Common myeloid progenitor, CD34-positive (primary cell): ENCODE results near the gene MEGF11.
A peak's percentile ranks its signal among the peaks of the same experiment; 100 is the strongest.
"Not testable (repeated sequence)": the region's sequence is repeated elsewhere in the genome, so short reads cannot be mapped to it uniquely, and the experiment has no call there.

ENCODE experiments used
- CTCF ChIA-PET: fragments of 350-600 bp; sonication (Branson Sonifier 250); formaldehyde crosslinking; loops from one replicate; lab custom pipeline; 2021; ENCODE audit warnings: antibody characterized with exemption; lab: Charles Lee
- POLR2A ChIA-PET: fragments of 350-600 bp; sonication (Branson Sonifier 250); formaldehyde crosslinking; loops from one replicate; lab custom pipeline; 2021; ENCODE audit warnings: antibody characterized with exemption; lab: Charles Lee
- DNase-seq, 3 donors: peaks; one replicate each; pipeline versions ENCODE4 v3.0.0 to v3.0.0-alpha.2; 2013
- H3K27ac ChIP-seq, 2 experiments: 1 replicate in 1 of 2; 2 replicates in 1 of 2; pipeline ENCODE4 v1.7.0; 2013; ENCODE audit warnings: inconsistent platforms in 2 of 2, low read length in 2 of 2, mild to moderate bottlenecking in 2 of 2, low read depth in 1 of 2, moderate library complexity in 1 of 2; ENCODE audit not compliant: severe bottlenecking in 2 of 2, insufficient read depth in 1 of 2, poor library complexity in 1 of 2
- H3K27me3 ChIP-seq, 5 experiments: replicated peaks in 2 of 5; 1 replicate in 3 of 5; 2 replicates in 2 of 5; pipeline versions ENCODE4 v1.6.1 to v1.7.0; 2013; ENCODE audit warnings: low read length in 4 of 5, mild to moderate bottlenecking in 2 of 5, moderate library complexity in 2 of 5, inconsistent platforms in 1 of 5; ENCODE audit not compliant: insufficient read depth in 5 of 5, control insufficient read depth in 4 of 5
- H3K36me3 ChIP-seq, 4 experiments: 1 replicate in 2 of 4; 2 replicates in 2 of 4; pipeline versions ENCODE4 v1.6.1 to v1.7.0; 2013; ENCODE audit warnings: low read length in 3 of 4, control low read depth in 1 of 4, mild to moderate bottlenecking in 1 of 4; ENCODE audit not compliant: control insufficient read depth in 4 of 4, insufficient read depth in 4 of 4
- H3K4me1 ChIP-seq, 4 experiments: 1 replicate in 3 of 4; 2 replicates in 1 of 4; pipeline versions ENCODE4 v1.6.1 to v1.7.1; 2013; ENCODE audit warnings: low read length in 3 of 4, mild to moderate bottlenecking in 3 of 4, control low read depth in 1 of 4, inconsistent platforms in 1 of 4, moderate library complexity in 1 of 4; ENCODE audit not compliant: control insufficient read depth in 4 of 4, insufficient read depth in 4 of 4; ENCODE audit errors: control extremely low read depth in 1 of 4
- H3K4me3 ChIP-seq, 7 experiments: 1 replicate in 4 of 7; 2 replicates in 3 of 7; pipeline versions ENCODE4 v1.5.1 to v1.7.0; 2013; ENCODE audit warnings: mild to moderate bottlenecking in 7 of 7, low read length in 6 of 7, moderate library complexity in 6 of 7, inconsistent platforms in 2 of 7, low read depth in 2 of 7, control low read depth in 1 of 7; ENCODE audit not compliant: insufficient read depth in 4 of 7, control insufficient read depth in 1 of 7; ENCODE audit errors: extremely low read depth in 1 of 7
- H3K9me3 ChIP-seq, 5 experiments: 1 replicate in 4 of 5; 2 replicates in 1 of 5; pipeline versions ENCODE4 v1.6.1 to v1.7.1; 2013; ENCODE audit warnings: low read length in 4 of 5, mild to moderate bottlenecking in 2 of 5, inconsistent platforms in 1 of 5, low read depth in 1 of 5, moderate library complexity in 1 of 5; ENCODE audit not compliant: control insufficient read depth in 4 of 5, insufficient read depth in 2 of 5; ENCODE audit errors: control extremely low read depth in 1 of 5
- WGBS: methylation state at CpG from one replicate; pipeline ENCODE4 v1.1.5; 2013; ENCODE audit not compliant: insufficient coverage; 5-methylcytosine and 5-hydroxymethylcytosine counted together

The MEGF11 gene

DNA sequence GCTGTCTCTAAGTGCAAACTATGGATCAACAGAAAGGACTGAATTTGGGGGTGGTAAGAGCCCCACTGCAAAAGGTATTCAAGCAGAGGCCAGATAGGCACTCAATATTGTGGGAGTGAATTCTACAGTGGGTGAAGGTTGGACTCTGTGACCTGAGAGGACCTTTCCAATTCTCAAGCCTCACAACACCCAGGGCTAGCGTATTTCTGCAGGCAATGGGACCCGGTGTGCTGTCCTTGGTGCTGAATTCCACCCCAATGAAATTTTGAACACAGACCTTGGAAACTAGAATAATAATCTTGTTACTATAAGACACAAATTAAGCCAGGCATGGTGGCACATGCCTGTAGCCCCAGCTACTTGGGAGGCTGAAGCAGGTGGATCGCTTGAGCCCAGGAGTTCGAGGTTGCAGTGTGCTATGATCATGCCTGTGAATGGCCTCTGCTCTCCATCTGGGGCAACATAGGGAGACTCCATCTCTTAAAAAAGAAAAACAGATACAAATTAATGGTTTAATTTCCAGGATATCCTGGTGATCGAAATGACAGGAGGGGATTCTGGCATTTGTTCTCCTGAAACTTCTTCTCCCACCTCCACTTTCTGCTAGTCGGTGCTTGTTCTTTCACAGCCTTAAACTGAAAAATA, 248.8 kb downstream of the MEGF11 start:
- CTCF ChIA-PET = no interaction called here
- peak; percentile 16 to 72 (median 67) for DNase-seq
- H3K27ac ChIP-seq = no peak overlapping the region
- peaks cover 0 to 31% (median 10%) of the 10 kb centered on the region in 5 experiments for H3K27me3 ChIP-seq
- no peak overlapping the region for H3K4me3 ChIP-seq
- no peaks in the 10 kb centered on the region for H3K4me1 ChIP-seq
- POLR2A ChIA-PET = no interaction called here
- no peaks in the 10 kb centered on the region for H3K9me3 ChIP-seq
- no peaks in the 10 kb centered on the region for H3K36me3 ChIP-seq
- WGBS = 56% methylated on average over 6 of the region's 6 CpGs

DNA sequence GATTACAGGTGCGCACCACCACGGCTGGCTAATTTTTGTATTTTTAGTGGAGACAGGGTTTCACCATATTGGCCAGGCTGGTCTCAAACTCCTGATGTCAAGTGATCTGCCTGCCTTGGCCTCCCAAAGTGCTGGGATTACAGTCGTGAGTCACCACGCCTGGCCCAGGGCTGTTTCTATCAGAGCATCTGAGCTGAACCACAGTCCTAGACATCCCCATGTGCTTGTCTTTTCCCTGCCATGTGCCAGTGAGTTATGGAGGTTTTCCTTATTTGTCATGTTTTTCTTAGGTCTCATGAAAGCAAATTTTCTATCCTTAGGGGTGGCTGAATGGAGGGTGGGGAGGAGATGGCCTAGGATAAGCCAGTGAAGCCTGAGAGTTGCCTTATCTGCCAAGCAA, 250.4 kb downstream of the MEGF11 start:
- H3K4me3 ChIP-seq, H3K27ac ChIP-seq, H3K9me3 ChIP-seq, CTCF ChIA-PET, POLR2A ChIA-PET, H3K36me3 ChIP-seq, DNase-seq, H3K4me1 ChIP-seq: not testable (repeated sequence)
- WGBS = 100% methylated on average over 1 of the region's 4 CpGs
- peaks cover 0 to 40% (median 10%) of the 10 kb centered on the region in 5 experiments for H3K27me3 ChIP-seq

DNA sequence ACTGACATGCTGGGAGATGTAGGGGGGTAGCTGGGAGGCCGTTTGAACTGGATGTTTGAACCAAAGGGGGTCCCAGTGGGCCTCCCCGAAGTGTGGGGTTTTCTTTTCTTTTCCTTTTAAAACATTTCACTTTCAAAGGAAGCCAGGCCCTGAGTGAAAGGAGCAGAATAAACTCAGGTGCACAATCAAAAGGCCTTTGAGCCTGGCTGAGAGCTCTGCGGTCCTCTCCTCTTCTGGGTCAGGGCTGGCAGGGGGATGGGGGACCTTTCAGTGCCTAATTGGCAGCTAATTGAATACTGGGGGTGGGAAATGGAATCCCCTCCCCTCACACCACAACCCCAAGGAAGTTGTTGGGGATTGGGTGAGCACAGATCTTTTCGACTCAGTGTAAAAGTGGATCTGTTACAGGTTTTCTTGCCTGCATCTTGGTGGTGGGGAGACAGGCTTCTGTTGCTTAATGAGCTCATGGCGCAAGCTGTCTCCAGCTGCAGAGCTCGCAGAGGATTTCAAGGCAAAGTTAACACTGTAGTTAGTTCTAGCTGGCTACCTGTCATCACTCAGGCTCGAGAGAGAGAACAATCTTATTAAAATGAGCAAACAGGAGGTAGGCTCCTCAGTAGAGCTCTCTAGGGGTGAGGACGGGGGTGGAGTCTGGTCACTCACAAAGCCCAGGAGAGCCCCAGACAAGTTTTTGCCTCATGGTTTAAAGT, 251.7 kb downstream of the MEGF11 start:
- DNase-seq = no peak
- Histone ChIP-seq H3K4me3 (no peak overlapping the region), H3K36me3 (no peaks in the 10 kb centered on the region), H3K9me3 (no peaks in the 10 kb centered on the region), H3K4me1 (no peaks in the 10 kb centered on the region), H3K27me3 (peaks cover 0 to 46% (median 8%) of the 10 kb centered on the region in 5 experiments), H3K27ac (no peak overlapping the region)
- POLR2A ChIA-PET = no interaction called here
- WGBS = 40% methylated on average over 5 of the region's 8 CpGs
- CTCF ChIA-PET = no interaction called here

DNA sequence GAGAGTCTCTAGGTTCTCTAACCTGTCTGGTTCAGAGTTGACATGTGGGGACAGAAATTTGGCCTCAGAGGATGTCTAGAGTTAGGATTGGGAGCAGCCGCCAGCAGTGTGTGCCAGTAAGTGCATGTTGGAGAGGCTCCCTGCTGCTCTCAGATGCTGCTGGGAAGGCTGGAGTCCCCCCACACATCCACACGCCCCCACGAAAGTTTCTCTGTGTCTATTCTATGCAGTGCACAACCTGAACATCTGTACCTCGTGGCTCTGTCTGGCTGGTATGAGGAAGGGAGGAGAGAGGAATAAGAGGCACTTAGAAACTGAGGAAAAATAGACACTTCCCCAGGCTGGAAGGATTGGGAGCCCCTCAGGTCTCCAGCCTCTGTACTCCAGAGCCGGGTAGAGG, 252.5 kb downstream of the MEGF11 start:
- WGBS = 41% methylated on average over 2 of the region's 5 CpGs
- Histone ChIP-seq H3K4me3 (no peak overlapping the region), H3K27ac (no peak overlapping the region), H3K9me3 (no peaks in the 10 kb centered on the region), H3K27me3 (peaks cover 0 to 50% (median 8%) of the 10 kb centered on the region in 5 experiments), H3K4me1 (no peaks in the 10 kb centered on the region), H3K36me3 (no peaks in the 10 kb centered on the region)
- no peak for DNase-seq
- ChIA-PET CTCF (no interaction called here), POLR2A (no interaction called here)

DNA sequence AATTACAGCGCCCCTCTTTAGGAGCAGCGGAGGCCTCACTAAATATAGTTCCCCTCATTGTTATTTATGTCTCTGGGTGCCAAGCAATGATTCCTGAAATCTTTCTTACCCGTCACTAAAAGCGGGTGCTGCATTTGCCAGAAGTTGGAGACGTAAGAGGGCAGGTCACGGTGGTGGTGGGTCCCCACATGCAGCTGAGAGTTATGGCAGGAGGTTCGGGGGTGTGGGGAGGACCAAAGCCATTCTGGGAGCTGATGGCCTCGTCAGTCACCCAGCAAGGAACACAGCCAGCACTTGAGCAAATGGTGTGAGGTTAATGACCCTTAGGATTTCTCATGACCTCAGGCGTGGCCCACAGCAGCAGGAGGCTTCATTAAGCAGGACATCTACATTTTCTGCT, 255.1 kb downstream of the MEGF11 start:
- ChIA-PET CTCF (interaction anchor here (1.3 kb wide), 1 partner anchor 10 kb away, joined by 3 read pairs; no protein-coding TSS in a partner anchor), POLR2A (no interaction called here)
- DNase-seq = no peak
- Histone ChIP-seq H3K27ac (no peak overlapping the region), H3K36me3 (no peaks in the 10 kb centered on the region), H3K27me3 (peaks cover 0 to 68% (median 14%) of the 10 kb centered on the region in 5 experiments), H3K9me3 (no peaks in the 10 kb centered on the region), H3K4me1 (no peaks in the 10 kb centered on the region), H3K4me3 (no peak overlapping the region)
- 57% methylated on average over 9 of the region's 9 CpGs for WGBS

DNA sequence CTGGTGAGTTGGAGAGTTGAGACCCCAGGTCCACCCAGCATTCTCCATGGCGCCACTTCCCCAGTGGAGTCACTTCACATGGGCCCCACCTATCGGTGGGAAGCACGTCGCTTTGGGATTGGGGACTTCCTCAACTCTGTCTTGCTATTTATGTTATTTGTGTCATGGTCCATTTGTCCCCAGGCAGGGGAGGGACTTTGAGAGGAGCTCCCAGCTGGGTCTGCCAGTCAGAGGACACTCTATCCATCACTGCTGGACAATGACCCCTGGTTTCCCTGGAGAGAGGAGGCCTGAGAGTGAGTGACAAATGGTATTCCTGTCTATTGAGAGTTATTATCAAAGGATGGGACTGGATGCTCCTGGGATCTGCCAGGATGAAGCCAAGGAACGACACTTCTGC, 256.6 kb downstream of the MEGF11 start:
- CTCF ChIA-PET = no interaction called here
- peaks cover 0 to 75% (median 11%) of the 10 kb centered on the region in 5 experiments for H3K27me3 ChIP-seq
- H3K4me1 ChIP-seq = no peaks in the 10 kb centered on the region
- no peak overlapping the region for H3K4me3 ChIP-seq
- POLR2A ChIA-PET = no interaction called here
- WGBS = 66% methylated on average over 5 of the region's 5 CpGs
- no peaks in the 10 kb centered on the region for H3K36me3 ChIP-seq
- DNase-seq = no peak
- H3K9me3 ChIP-seq = no peaks in the 10 kb centered on the region
- H3K27ac ChIP-seq = no peak overlapping the region

DNA sequence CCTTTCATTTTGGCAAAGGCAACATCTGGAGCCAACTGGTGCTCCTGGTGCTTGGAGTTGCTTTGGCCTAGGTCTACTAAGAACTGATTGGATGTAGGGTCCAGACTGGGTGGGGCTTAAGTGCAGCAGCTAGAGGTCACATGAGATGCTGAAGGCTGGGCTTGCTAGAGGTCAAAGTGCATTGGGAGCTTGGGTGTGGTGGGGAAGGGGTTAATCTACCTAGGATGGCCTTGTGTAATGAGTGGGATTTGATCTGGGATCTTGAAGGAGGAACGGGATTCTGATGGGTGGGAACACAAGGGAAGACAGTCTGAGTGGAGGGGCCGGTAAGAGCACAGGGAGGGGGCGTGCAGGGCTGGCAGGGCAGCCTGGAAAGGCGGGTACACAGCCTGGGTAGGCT, 258.7 kb downstream of the MEGF11 start:
- Histone ChIP-seq H3K4me1 (no peaks in the 10 kb centered on the region), H3K27ac (no peak overlapping the region), H3K4me3 (no peak overlapping the region), H3K27me3 (peaks cover 5 to 60% (median 16%) of the 10 kb centered on the region in 5 experiments), H3K36me3 (no peaks in the 10 kb centered on the region), H3K9me3 (no peaks in the 10 kb centered on the region)
- ChIA-PET CTCF (no interaction called here), POLR2A (no interaction called here)
- WGBS = 93% methylated on average over 3 of the region's 4 CpGs
- DNase-seq = no peak
